CD4-positive, alpha-beta T cell treated with Interleukin-17A for 1 hour (primary cell): ENCODE data around the gene STAG3.
A peak's percentile ranks its signal among the peaks of the same experiment; 100 is the strongest.
"Not testable (repeated sequence)": the region's sequence is repeated elsewhere in the genome, so short reads cannot be mapped to it uniquely, and the experiment has no call there.

ENCODE experiments used
- DNase-seq: peaks from one replicate; pipeline ENCODE4 v3.0.0-alpha.2; 2020

STAG3 gene

DNA sequence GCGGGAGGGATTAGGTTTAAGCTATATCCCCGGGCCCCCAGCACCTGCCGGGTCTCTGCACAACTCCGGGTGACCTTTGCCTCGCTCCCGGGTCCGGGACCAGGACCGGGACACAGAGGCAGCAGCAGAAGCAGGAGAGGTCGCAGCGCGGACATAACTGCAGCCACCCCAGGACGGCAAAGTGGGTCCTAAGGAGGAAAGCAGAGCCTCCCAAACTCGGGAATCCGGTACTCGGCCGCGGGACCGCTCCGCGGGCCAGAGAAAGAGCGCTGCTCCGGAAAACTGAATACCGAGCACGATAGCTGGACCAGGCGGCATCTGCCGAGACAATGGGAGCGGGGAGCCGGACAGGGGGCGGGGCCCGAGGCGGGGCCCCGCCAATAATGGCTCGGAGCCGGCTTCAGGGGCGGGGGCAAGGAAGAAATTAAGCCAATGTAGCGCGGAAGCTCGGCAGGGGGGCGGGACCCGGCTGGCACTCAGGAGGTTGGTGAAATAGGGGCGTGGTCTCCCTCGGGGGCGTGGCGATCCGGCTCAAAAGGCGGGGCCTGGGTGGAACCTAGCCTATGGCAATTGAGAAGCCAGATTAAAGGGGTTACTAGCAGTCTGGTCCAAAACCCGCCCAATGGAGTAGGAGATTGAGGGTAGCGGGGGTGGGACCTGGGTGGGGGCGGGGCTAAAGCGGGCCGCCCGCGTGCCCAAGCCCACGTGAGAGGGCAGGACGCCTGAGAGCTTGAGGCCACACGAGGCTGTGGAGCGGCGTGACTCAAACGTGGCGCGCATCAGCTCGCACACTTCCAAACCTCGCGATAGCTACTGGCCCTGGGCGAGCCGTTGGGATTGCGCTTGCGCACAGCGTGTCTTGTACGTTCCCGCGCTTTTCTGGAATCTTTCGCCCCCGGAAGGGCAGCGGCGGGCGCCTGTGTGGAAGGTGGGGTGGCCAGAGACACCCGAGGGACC, at the start of gene STAG3, which contains the start of gene GPC2:
STAG3 (plus strand) TSS at position 874 of the 957 bp plus-strand sequence. CDS start 2,639 bp downstream, outside the sequence.
GPC2 (minus strand) TSS at position 337 of the 957 bp plus-strand sequence; CDS start at position 155, 182 bp downstream.
- peak; percentile 99 for DNase-seq

DNA sequence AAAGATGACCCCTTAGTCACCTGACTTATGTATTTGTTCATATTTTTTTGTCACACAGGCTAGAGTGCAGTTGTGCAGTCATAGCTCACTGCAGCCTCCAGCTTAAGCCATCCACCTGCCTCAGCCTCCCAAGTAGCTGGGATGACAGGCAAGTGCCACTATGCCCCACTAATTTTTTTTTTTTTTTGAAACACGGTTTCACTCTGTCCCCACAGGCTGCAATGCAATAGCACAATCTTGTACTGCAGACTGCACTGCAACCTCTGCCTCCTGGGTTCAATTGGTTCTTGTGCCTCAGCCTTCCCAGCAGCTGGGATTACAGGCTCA, 49.1 kb upstream of the STAG3 start:
- DNase-seq: no peak

- DNase-seq: not testable (repeated sequence)
Observed at GRCh38 chr7:100130220-100130607, 47.5 kb upstream of the STAG3 start.

- DNase-seq: peak; percentile 84
Observed at GRCh38 chr7:100130608-100131453, 46.9 kb upstream of the STAG3 start.

GRCh38 chr7:100132126-100132525, 45.6 kb upstream of the STAG3 start:
- DNase-seq: no peak

DNA sequence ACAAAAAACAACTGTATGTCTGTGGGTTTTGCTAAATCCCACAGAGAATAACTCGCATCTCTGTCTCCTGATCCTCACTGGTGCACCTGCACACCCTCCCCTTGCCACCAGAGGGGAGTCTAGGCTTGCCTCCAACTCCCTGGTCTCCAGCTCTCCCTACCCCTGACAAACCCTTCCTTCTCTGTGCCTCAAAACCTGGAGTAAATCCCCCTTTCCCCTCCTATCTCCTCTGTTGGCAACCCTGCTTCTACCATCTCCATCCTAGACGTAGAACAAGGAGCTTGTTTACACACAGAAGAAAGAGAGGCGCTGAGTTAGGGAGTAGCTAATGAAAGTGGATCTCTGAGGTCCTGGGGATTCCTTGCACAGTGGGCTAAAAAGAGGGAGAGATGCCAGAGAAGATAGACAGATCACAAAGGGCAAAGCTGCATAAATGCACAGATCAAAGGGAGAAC, 45.0 kb upstream of the STAG3 start:
- peak; percentile 78 for DNase-seq

GRCh38 chr7:100137851-100138760, 39.6 kb upstream of the STAG3 start:
- no peak for DNase-seq

- DNase-seq: no peak
Observed at GRCh38 chr7:100141555-100141949, 36.2 kb upstream of the STAG3 start.

DNA sequence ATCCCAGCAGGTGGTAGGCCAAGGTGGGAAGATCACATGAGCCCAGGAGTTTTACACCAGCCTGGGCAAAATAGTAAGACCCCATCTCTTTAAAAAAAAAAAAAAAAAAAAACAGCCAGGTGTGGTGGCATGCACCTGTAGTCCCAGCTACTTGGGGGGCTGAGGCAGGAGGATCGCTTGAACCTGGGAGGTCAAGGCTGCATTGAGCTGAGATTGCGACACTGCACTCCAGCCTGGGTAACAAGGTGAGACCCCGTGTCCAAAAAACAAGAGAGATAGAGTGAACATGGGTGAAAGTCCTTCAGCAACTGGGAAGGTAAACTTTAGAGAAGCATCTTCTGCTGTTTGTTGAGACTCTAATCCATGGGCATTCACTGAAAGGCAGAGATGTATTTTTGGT, 35.3 kb upstream of the STAG3 start:
- no peak for DNase-seq

DNA sequence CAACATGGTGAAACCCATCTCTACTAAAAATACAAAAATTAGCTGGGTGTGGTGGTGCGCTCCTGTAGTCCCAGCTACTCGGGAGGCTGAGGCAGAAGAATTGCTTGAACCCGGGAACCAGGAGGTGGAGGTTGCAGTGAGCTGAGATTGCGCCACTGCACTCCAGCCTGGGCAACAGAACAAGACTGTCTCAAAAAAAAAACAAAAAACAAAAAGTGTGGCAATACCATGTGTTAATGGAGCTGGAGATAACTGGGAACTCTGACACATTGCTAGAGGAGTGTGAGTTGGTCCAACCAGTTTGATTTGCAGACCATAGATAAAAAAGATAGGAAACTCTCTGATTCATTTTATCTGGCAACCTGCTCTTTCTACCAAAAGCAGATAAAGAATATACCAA, 31.4 kb upstream of the STAG3 start:
- DNase-seq: not testable (repeated sequence)

DNA sequence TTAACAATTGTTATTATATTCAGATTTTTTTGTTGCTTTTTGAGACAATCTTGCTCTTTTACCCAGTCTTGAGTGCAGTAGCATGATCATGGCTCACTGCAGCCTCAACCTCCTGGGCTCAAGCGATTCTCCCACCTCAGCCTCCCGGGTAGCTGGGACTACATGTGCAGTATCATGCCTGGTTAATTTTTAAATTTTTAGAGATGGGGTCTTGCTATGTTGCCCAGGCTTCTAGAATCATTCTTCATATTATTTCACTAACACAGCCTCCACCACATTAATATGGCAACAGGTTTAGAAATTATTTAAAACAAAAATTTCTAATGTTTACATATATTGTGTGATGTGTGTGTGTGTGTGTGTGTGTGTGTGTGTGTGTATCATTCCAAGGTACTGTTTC, 30.4 kb upstream of the STAG3 start:
- DNase-seq: no peak

DNA sequence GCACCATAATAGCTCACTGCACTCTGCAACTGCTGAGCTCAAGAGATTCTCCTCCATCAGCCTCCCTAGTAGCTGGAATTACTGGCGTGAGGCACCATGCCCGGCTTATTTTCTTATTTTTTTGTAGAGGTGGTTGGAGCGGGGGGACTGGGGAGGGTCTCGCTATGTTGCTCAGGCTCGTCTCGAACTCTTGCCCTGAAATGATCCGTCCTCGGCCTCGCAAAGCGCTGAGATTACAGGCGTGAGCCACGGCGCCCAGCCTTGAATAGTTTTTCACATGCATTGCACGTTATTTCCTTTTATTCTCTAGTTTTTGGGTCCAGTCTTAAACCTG, 29.5 kb upstream of the STAG3 start:
- DNase-seq: no peak

- DNase-seq: peak; percentile 99
Observed at GRCh38 chr7:100148559-100149328, 29.0 kb upstream of the STAG3 start, which contains the start of gene LAMTOR4. Gene LAMTOR4 (plus strand): TSS chr7:100148918. CDS start chr7:100148973, 55 bp downstream.

- no peak for DNase-seq
Observed at GRCh38 chr7:100152404-100152803, 25.3 kb upstream of the STAG3 start.

GRCh38 chr7:100152937-100153666, 24.6 kb upstream of the STAG3 start:
- no peak for DNase-seq

- DNase-seq: no peak
Observed at GRCh38 chr7:100153708-100154535, 23.8 kb upstream of the STAG3 start.

DNA sequence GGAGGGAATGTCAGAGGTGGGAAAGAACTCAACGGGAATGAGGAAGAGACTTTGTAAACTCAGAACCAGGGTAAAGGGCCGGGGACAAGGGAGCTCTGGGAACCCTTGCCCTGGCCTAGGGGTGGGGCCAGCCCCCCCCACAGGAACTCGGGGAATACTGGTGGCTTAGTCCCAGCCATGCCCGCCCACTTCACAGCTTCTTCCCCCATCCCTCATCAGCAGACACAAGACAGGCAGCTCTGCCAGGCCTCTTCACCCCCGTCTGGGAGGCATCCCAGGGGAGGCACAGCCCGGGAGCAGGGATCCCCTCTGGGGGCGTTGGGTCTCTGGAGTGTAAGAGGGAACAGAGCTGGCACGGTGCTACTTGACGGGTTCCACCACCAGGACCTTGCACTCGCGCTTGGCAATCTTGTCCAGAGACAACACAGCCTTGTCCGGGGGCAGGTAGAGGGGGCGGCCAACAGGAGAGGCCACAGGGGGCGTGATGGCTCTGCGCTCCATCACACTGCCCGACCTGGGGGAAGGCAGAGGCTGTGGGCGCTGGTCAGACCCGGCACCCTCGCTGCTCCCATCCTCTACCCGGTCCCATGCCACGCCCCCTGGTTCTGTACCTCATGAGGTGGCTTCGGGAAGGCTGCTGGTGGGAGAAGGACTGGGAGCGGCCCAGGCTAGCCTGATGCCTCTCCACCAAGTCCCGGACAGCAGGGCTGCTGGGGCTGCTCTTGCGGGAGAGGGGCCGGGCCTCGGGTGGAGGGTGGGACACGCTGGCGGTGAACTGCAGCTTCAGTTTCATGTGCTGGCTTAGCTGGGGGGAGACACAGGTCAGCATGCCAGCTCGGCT, 22.8 kb upstream of the STAG3 start:
- no peak for DNase-seq

DNA sequence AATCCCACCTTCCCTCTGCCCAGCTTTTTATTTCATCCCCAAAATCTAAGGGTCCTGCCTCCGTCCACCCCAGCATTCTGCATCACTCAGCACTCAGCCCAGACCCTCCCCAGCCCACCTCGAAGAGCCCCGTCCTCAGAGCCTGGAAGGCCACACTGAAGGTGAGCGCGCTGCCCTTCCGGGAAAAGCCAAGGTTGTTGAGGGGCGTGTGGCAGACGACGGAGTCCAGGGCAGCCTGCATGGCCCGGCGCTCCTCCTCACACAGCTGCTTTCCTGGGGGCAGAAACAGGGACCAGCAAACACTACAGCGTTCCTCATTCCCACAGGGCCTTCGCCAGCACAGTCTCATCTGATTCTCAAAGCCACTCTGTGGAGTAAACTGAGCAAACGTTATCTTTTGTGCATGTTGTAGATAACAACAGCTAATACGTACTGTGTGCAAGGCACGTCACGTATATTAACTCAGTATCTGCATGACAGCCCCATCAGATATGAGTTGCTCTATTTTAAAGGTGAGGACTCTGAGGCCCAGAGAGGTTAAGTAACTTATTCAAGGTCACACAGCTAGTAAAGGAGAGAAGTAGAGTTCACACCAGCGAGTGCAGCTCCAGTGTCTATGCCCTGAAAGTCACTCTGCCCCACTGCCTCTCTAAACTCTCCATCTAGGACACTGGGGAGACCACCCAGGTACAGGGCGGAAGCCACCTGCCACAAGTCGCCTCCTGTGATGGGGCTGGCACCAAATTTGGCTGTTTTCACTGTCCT, 22.0 kb upstream of the STAG3 start:
- DNase-seq: no peak
